IMR-90 (cell line): Measurements from ENCODE around the gene MB21D2.

Experiments
- BHLHE40 ChIP-seq: fragments of 150-350 bp; IDR thresholded peaks from 2 replicates; pipeline ENCODE4 v1.6.1; 2016; ENCODE audit warnings: mild to moderate bottlenecking, low read depth, low read length
- CEBPB ChIP-seq: IDR thresholded peaks from 2 replicates; pipeline ENCODE4 v1.6.1; 2012; ENCODE audit warnings: low read depth, low read length, improper control_type of control experiment
- CHD1 ChIP-seq: IDR thresholded peaks from 2 replicates; pipeline ENCODE4 v1.6.1; 2012; ENCODE audit warnings: low read depth, low read length, improper control_type of control experiment
- MXI1 ChIP-seq: IDR thresholded peaks from 2 replicates; pipeline ENCODE4 v1.6.1; 2012; ENCODE audit warnings: low read depth, mild to moderate bottlenecking, low read length, moderate library complexity, borderline replicate concordance
- POLR2A ChIP-seq: IDR thresholded peaks from 2 replicates; pipeline ENCODE4 v1.6.1; 2012; ENCODE audit warnings: mild to moderate bottlenecking, low read depth, low read length
- RCOR1 ChIP-seq: IDR thresholded peaks from 2 replicates; pipeline ENCODE4 v1.6.1; 2012; ENCODE audit warnings: mild to moderate bottlenecking, low read length, improper control_type of control experiment; ENCODE audit not compliant: insufficient replicate concordance
- RFX5 ChIP-seq: IDR thresholded peaks from 2 replicates; pipeline ENCODE4 v1.8.0; 2012; ENCODE audit warnings: low read depth, mild to moderate bottlenecking, low read length, moderate library complexity
- TF ChIP-seq, protein P1 (sequence below): conservative IDR thresholded peaks from 2 replicates; pipeline ENCODE4 v1.5.1; 2012; ENCODE audit warnings: mild to moderate bottlenecking, low read depth, low read length, improper control_type of control experiment

DNA sequence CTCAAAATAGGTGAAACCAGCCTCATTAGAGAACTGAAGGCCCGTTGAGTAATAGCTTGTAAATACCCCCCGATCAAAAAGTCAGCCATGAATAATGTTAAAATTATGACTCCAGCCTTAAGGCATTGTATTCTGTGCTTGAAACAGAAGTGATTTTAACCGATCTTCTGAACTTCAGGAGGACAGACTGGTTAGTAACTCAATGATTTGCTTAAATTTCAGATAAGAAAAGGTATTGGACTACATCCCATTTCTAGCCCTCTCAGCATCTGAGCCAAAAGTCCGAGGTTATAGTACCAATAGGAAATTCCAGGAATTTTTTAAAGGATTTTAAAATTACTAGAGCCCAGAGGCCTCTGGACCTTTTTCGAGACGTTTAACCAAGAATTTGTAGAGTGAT is 122.6 kb downstream of the MB21D2 start:
- TF ChIP-seq BHLHE40 = no peak
- no peak for TF ChIP-seq POLR2A
- no peak for TF ChIP-seq CEBPB
- TF ChIP-seq RCOR1 = no peak
- TF ChIP-seq, protein P1, sequence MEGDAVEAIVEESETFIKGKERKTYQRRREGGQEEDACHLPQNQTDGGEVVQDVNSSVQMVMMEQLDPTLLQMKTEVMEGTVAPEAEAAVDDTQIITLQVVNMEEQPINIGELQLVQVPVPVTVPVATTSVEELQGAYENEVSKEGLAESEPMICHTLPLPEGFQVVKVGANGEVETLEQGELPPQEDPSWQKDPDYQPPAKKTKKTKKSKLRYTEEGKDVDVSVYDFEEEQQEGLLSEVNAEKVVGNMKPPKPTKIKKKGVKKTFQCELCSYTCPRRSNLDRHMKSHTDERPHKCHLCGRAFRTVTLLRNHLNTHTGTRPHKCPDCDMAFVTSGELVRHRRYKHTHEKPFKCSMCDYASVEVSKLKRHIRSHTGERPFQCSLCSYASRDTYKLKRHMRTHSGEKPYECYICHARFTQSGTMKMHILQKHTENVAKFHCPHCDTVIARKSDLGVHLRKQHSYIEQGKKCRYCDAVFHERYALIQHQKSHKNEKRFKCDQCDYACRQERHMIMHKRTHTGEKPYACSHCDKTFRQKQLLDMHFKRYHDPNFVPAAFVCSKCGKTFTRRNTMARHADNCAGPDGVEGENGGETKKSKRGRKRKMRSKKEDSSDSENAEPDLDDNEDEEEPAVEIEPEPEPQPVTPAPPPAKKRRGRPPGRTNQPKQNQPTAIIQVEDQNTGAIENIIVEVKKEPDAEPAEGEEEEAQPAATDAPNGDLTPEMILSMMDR = no peak
- TF ChIP-seq CHD1 = no peak
- no peak for TF ChIP-seq RFX5
- no peak for TF ChIP-seq MXI1
